Prostate gland (tissue), 2 donors: ENCODE results near the gene SLC25A21. TPM values are rescaled to one million over a fixed set of nuclear protein-coding genes. Genes with fewer than 3 reads are reported as not detected.

Experiments
- DNase-seq: peaks from one replicate; pipeline ENCODE4 v3.0.0-alpha.2; 2019; ENCODE audit warnings: low spot score
- H3K27ac ChIP-seq, 2 donors: fragments of 200-600 bp; sonication (generic); 2 replicates each; pipeline ENCODE4 v1.5.1; 2017 to 2019
- H3K27me3 ChIP-seq: fragments of 200-600 bp; sonication (generic); replicated peaks from 2 replicates; pipeline ENCODE4 v1.5.1; 2019; ENCODE audit not compliant: insufficient read depth
- H3K36me3 ChIP-seq, 2 donors: fragments of 200-600 bp; sonication (generic); 1 replicate in 1 of 2; 2 replicates in 1 of 2; pipeline versions ENCODE4 v1.5.1 to v1.8.1; 2017 to 2019
- H3K4me1 ChIP-seq: fragments of 200-600 bp; sonication (generic); replicated peaks from 2 replicates; pipeline ENCODE4 v1.5.1; 2019
- H3K4me3 ChIP-seq, 2 donors: fragments of 200-600 bp; sonication (generic); 2 replicates each; pipeline ENCODE4 v1.5.1; 2017 to 2019
- H3K9me3 ChIP-seq: fragments of 200-600 bp; sonication (generic); 2 replicates; pipeline ENCODE4 v1.5.1; 2017
- CTCF ChIP-seq, 4 experiments: fragments of 200-600 bp in 2 of 4; fragments of 450-650 bp in 2 of 4; sonication (generic) in 2 of 4; IDR thresholded peaks; 1 replicate in 3 of 4; 2 replicates in 1 of 4; pipeline ENCODE4 v1.5.1; 2016 to 2019; ENCODE audit warnings: antibody characterized with exemption in 4 of 4, mild to moderate bottlenecking in 2 of 4, moderate library complexity in 2 of 4
- POLR2A ChIP-seq: fragments of 450-650 bp; IDR thresholded peaks from one replicate; pipeline ENCODE4 v1.6.1; 2016; ENCODE audit warnings: antibody characterized with exemption, mild to moderate bottlenecking
- POLR2AphosphoS5 ChIP-seq: sonication (generic); formaldehyde crosslinking; IDR thresholded peaks from one replicate; pipeline ENCODE4 v1.6.1; 2017; ENCODE audit warnings: antibody characterized with exemption
- WGBS: methylation state at CpG from one replicate; pipeline ENCODE4 v1.1.5; 2018; 5-methylcytosine and 5-hydroxymethylcytosine counted together
- intact Hi-C: fragments of 100-400 bp; cut with DNase I; formaldehyde crosslinking; loops from one replicate; pipeline ENCODE4 v1.14.2; 2022
- total RNA-seq, 2 donors: library from RNA; depleted of rRNA; stranded (reverse); fragments of >200 nt; gene quantifications; one replicate each; pipeline ENCODE4 v1.1.0, GENCODE V29; 2016

Gene SLC25A21
- total RNA-seq, 2 donors from 2014 or later, result 1.5 to 7.7 TPM

GRCh38 chr14:37093364-37093763 is 79.0 kb downstream of the SLC25A21 start:
- DNase-seq, result no peak
- Histone ChIP-seq H3K9me3 (no peaks in the 10 kb centered on the region), H3K4me1 (no peaks in the 10 kb centered on the region), H3K36me3 (no peaks in the 10 kb centered on the region), H3K27me3 (no peaks in the 10 kb centered on the region), H3K27ac (no peak overlapping the region), H3K4me3 (no peak overlapping the region)
- intact Hi-C loops, result no loop called here
- TF ChIP-seq POLR2A (no peak), POLR2AphosphoS5 (no peak), CTCF (IDR thresholded peaks at IDR 0.05) (no peak)
- 76% methylated on average over 5 of the region's 5 CpGs for WGBS

- Histone ChIP-seq H3K36me3 (no peaks in the 10 kb centered on the region), H3K27ac (no peak overlapping the region), H3K4me3 (no peak overlapping the region), H3K4me1 (no peaks in the 10 kb centered on the region), H3K27me3 (no peaks in the 10 kb centered on the region), H3K9me3 (no peaks in the 10 kb centered on the region)
- 91% methylated on average over 3 of the region's 3 CpGs for WGBS
- DNase-seq, result no peak
- TF ChIP-seq POLR2AphosphoS5, result no peak
- no peak for TF ChIP-seq POLR2A
- TF ChIP-seq CTCF (IDR thresholded peaks at IDR 0.05), result no peak
- intact Hi-C loops, result no loop called here
Measured at GRCh38 chr14:37091651-37092050, 80.8 kb downstream of the SLC25A21 start.

GRCh38 chr14:37090026-37090425 is 82.4 kb downstream of the SLC25A21 start:
- H3K27me3 ChIP-seq, result no peaks in the 10 kb centered on the region
- no peak for DNase-seq
- 73% methylated on average over 6 of the region's 6 CpGs for WGBS
- intact Hi-C loops, result no loop called here
- no peak overlapping the region for H3K4me3 ChIP-seq
- H3K36me3 ChIP-seq, result no peaks in the 10 kb centered on the region
- no peak overlapping the region for H3K27ac ChIP-seq
- no peaks in the 10 kb centered on the region for H3K9me3 ChIP-seq
- no peak for TF ChIP-seq POLR2A
- TF ChIP-seq CTCF (IDR thresholded peaks at IDR 0.05), result no peak
- no peak for TF ChIP-seq POLR2AphosphoS5
- no peaks in the 10 kb centered on the region for H3K4me1 ChIP-seq

GRCh38 chr14:37089410-37089809 is 83.0 kb downstream of the SLC25A21 start:
- no peak for TF ChIP-seq POLR2AphosphoS5
- TF ChIP-seq CTCF (IDR thresholded peaks at IDR 0.05), result no peak
- TF ChIP-seq POLR2A, result no peak
- intact Hi-C loops, result no loop called here
- no peaks in the 10 kb centered on the region for H3K4me1 ChIP-seq
- no peaks in the 10 kb centered on the region for H3K27me3 ChIP-seq
- no peaks in the 10 kb centered on the region for H3K36me3 ChIP-seq
- no peaks in the 10 kb centered on the region for H3K9me3 ChIP-seq
- no peak overlapping the region for H3K27ac ChIP-seq
- H3K4me3 ChIP-seq, result no peak overlapping the region
- WGBS, result 59% methylated on average over 3 of the region's 3 CpGs
- no peak for DNase-seq

- WGBS, result 71% methylated on average over 9 of the region's 9 CpGs
- no peak for DNase-seq
- Histone ChIP-seq H3K36me3 (no peaks in the 10 kb centered on the region), H3K9me3 (no peaks in the 10 kb centered on the region), H3K4me1 (no peaks in the 10 kb centered on the region), H3K4me3 (no peak overlapping the region), H3K27me3 (no peaks in the 10 kb centered on the region), H3K27ac (no peak overlapping the region)
- no peak for TF ChIP-seq POLR2AphosphoS5
- TF ChIP-seq POLR2A, result no peak
- no peak for TF ChIP-seq CTCF (IDR thresholded peaks at IDR 0.05)
- intact Hi-C loops, result no loop called here
Measured at GRCh38 chr14:37088356-37089215, 83.8 kb downstream of the SLC25A21 start.
